Measurements from ENCODE around the gene ENHO. TPM values are rescaled to one million over a fixed set of nuclear protein-coding genes. Genes with fewer than 3 reads are reported as not detected.

ENHO gene
- total RNA-seq, 2 donors from 2014 or later = not detected

DNA sequence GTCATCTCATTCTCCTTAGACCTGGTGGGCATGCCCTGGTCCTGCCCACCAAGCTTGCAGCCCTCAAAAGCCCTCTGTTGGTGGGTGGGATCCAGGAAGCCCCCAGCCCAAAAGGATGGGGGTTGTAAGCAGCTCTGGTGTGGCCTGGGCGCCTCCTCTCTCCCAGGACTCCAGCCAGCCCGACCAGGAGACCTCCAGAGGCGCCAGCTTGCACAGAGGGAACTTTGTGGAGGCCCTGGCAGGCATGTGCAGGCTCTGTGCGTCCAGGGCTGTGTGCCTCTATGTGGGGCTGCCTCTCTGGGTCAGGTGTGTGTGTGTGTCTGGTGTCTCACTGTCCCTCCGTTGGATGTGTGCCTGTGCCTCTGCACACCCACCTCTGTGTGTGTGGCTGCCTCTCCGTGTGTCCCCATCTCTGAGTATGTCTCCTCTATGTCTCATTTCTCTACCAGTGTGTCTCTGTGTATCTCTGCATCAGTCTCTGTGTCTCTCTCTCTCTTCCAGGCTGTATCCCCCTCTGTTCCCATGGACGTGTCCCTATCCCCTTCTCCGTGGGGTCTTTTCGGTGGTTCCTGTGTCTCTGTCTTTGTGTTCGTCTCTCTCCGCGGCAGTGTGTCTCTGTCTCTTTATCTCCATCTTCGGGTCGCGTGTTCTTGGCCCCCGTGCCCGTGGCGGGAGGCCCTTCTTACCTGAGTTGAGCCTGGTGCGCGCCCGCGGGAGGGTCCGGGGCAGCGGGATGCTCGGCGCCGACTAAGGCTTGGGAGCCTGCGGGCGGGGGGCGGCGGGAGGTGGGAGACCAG is 501 bp downstream of the ENHO start:
- ATAC-seq (replicated peaks) = no peak
- H3K27ac Mint-ChIP-seq = peak overlapping the region; percentile 20
- peaks cover 6% of the 10 kb centered on the region for H3K27me3 Mint-ChIP-seq
- no peaks in the 10 kb centered on the region for H3K9me3 Mint-ChIP-seq
- H3K4me3 Mint-ChIP-seq = peak overlapping the region; percentile 64
- H3K36me3 Mint-ChIP-seq (ENCODE audit: low read depth) = no peaks in the 10 kb centered on the region
- peaks cover 12% of the 10 kb centered on the region for H3K4me1 Mint-ChIP-seq

DNA sequence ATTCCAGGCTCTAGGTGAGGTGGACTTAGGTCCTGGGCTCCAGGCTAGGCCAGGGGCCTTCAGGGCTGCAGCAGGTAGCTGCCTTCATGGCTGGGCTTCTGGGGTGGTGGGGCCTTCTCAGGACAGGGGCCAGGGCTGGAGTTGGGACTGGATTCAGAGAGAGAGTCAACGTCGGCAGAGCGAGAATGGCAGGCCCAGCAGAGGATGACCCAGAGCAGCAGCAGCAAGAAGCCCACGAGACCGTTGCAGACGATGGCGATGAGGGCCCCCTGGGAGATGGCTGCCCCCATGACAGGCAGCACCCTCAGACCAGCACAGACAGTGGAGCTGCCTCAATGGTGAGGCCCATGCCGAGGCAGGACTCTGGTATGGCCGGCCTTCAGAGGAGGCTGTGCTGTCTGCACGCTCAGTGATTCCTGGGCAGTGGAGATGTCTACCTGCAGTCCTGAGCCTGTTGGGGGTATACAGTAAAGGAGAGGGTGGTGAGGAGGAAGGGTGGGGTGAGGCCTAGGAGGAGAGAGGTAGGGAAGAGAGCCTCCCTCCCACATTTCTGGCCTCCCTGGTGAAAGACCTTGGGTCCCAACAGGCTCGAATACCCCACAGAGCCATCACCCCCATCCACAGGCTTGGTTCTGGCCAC is 1.3 kb downstream of the ENHO start:
- H3K27ac Mint-ChIP-seq = no peak overlapping the region
- no peak for ATAC-seq (replicated peaks)
- no peak overlapping the region for H3K4me3 Mint-ChIP-seq
- peaks cover 6% of the 10 kb centered on the region for H3K27me3 Mint-ChIP-seq
- no peaks in the 10 kb centered on the region for H3K36me3 Mint-ChIP-seq (ENCODE audit: low read depth)
- H3K9me3 Mint-ChIP-seq = no peaks in the 10 kb centered on the region
- H3K4me1 Mint-ChIP-seq = peaks cover 12% of the 10 kb centered on the region

- Mint-ChIP-seq H3K27me3 (peaks cover 10% of the 10 kb centered on the region), H3K27ac (no peak overlapping the region), H3K9me3 (no peaks in the 10 kb centered on the region), H3K4me1 (peaks cover 12% of the 10 kb centered on the region), H3K4me3 (no peak overlapping the region), H3K36me3 (ENCODE audit: low read depth) (no peaks in the 10 kb centered on the region)
- no peak for ATAC-seq (replicated peaks)
Measured at GRCh38 chr9:34520505-34521385, 2.0 kb downstream of the ENHO start.

DNA sequence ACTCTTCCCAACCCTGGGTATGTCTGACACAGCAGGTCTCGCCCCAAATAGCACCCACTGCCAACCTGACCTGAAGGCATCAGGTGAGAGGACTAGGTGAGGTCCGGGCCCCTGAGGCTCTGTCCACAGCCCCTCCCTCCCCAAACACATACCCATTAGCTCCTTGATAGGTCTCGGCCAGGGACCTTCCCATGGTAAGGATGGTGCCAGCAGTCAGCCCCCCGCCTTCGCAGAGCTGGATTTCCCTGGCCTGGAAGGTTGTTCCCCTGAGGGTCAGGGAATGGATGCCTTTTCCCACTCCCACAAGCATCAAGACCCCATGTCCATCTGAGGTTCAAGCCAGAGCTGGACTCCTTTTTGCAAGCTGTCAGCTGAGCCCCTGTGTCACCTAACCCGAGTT is 2.7 kb downstream of the ENHO start:
- H3K9me3 Mint-ChIP-seq = no peaks in the 10 kb centered on the region
- no peak overlapping the region for H3K4me3 Mint-ChIP-seq
- H3K27me3 Mint-ChIP-seq = peaks cover 7% of the 10 kb centered on the region
- H3K36me3 Mint-ChIP-seq (ENCODE audit: low read depth) = no peaks in the 10 kb centered on the region
- no peak for ATAC-seq (replicated peaks)
- H3K4me1 Mint-ChIP-seq = peaks cover 12% of the 10 kb centered on the region
- H3K27ac Mint-ChIP-seq = no peak overlapping the region

DNA sequence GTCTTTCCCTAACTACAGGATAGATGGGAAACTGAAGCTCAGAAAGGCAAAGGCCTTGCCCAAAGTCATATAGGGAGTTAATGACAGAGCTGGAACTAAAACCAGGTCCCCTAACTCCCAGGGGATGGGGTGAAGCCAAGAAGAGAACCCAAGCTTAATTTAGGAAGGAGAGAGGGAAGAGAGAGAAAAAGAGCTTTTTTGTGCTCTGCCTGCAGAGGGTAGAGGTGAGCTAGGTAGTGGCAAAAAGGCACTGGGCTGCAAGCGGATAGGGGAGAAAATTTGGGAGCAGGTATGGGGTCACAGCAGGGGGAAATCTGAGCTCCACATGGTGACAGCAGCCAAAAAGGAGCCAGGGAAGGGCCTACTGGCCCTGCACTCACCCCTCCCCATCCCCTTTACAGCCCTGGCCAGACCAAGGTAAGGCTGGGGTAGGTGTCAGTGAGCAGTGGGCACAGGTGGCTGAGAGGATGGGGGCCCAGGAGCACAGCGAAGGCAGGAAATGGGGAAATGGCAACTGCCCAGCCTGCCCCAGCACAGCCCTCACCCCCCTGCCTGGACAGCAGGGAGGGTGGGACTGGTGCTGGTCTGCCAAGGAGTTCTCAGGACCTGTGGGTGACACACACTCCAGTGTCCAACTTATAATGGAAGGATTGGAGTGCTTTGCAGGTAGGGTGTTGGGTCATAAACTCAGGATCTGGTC is 3.3 kb downstream of the ENHO start:
- peaks cover 7% of the 10 kb centered on the region for H3K4me1 Mint-ChIP-seq
- peaks cover 7% of the 10 kb centered on the region for H3K27me3 Mint-ChIP-seq
- H3K36me3 Mint-ChIP-seq (ENCODE audit: low read depth) = no peaks in the 10 kb centered on the region
- ATAC-seq (replicated peaks) = no peak
- H3K27ac Mint-ChIP-seq = no peak overlapping the region
- no peak overlapping the region for H3K4me3 Mint-ChIP-seq
- H3K9me3 Mint-ChIP-seq = no peaks in the 10 kb centered on the region

DNA sequence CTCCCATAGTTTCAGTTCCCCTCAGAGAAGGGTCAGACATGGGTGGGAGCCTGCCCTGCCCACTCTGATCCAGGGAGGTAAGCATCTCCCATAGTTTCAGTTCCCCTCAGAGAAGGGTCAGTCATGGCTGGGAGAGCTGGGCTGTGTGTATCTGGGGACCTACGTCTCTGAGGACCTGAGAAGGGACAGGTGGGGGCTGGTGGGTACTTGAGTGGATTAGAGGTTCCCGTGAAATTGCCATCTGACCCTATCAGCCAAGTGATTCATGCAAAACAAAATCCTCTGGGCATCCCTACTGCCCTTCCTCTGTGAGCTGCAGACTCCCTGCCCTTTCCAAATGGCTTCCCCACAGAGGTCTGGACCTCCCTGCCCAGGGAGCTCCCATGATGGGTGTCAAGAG is 3.9 kb downstream of the ENHO start:
- no peak overlapping the region for H3K27ac Mint-ChIP-seq
- H3K4me1 Mint-ChIP-seq = peaks cover 5% of the 10 kb centered on the region
- no peaks in the 10 kb centered on the region for H3K9me3 Mint-ChIP-seq
- H3K36me3 Mint-ChIP-seq (ENCODE audit: low read depth) = no peaks in the 10 kb centered on the region
- no peak overlapping the region for H3K4me3 Mint-ChIP-seq
- peaks cover 7% of the 10 kb centered on the region for H3K27me3 Mint-ChIP-seq
- no peak for ATAC-seq (replicated peaks)

GRCh38 chr9:34518110-34518616 is 4.6 kb downstream of the ENHO start:
- Mint-ChIP-seq H3K27me3 (peaks cover 7% of the 10 kb centered on the region), H3K4me3 (no peak overlapping the region), H3K27ac (no peak overlapping the region), H3K4me1 (peaks cover 5% of the 10 kb centered on the region), H3K9me3 (no peaks in the 10 kb centered on the region), H3K36me3 (ENCODE audit: low read depth) (no peaks in the 10 kb centered on the region)
- no peak for ATAC-seq (replicated peaks)

DNA sequence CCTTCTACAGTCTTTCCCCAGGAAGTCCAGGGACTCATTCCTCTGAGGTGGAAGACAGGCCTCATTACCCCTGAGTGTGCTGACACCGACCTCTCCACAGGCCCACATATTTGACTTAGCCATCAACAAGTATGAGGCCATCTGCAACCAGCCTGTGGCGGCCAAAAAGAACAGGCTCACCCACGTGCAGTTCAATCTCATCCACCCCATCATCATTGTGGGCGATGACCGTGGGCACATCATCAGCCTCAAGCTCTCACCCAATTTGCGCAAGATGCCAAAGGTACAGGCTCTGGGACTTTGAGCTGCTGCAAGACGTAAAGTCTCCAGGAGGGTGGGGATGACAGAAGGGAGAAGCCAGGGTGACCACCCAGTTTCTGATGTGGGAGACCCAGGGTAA is 5.6 kb downstream of the ENHO start:
- Mint-ChIP-seq H3K4me1 (peaks cover under 1% of the 10 kb centered on the region), H3K36me3 (ENCODE audit: low read depth) (no peaks in the 10 kb centered on the region), H3K4me3 (no peak overlapping the region), H3K27ac (no peak overlapping the region), H3K9me3 (no peaks in the 10 kb centered on the region), H3K27me3 (peaks cover 4% of the 10 kb centered on the region)
- no peak for ATAC-seq (replicated peaks)

DNA sequence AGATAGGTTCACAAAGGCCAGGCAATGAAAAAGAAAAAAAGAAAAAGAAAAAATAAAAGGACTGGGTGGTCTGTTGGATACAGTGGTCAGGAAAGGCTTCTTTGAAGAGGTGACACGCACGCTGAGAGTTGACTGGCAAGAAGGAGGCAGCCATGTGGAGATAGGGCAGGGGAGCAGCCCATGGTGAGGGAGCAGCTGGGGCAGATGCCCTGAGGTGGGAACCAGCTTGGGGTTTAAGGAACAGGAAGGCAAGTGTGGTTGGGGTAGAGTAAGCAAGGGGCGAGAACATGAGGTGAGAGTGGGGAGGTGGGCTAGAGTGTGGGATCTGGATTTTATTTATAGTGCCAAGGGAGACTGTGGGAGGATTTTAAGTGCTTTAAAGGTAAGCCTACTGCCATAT is 6.8 kb downstream of the ENHO start:
- no peak overlapping the region for H3K4me3 Mint-ChIP-seq
- H3K36me3 Mint-ChIP-seq (ENCODE audit: low read depth) = no peaks in the 10 kb centered on the region
- no peak overlapping the region for H3K27ac Mint-ChIP-seq
- H3K9me3 Mint-ChIP-seq = no peaks in the 10 kb centered on the region
- H3K27me3 Mint-ChIP-seq = peaks cover 4% of the 10 kb centered on the region
- no peak for ATAC-seq (replicated peaks)
- no peaks in the 10 kb centered on the region for H3K4me1 Mint-ChIP-seq

- no peaks in the 10 kb centered on the region for H3K9me3 Mint-ChIP-seq
- no peak overlapping the region for H3K4me3 Mint-ChIP-seq
- H3K36me3 Mint-ChIP-seq (ENCODE audit: low read depth) = no peaks in the 10 kb centered on the region
- no peak overlapping the region for H3K27ac Mint-ChIP-seq
- H3K27me3 Mint-ChIP-seq = peaks cover 4% of the 10 kb centered on the region
- H3K4me1 Mint-ChIP-seq = no peaks in the 10 kb centered on the region
- ATAC-seq (replicated peaks) = no peak
Measured at GRCh38 chr9:34514816-34515215, 8.0 kb downstream of the ENHO start.

- H3K9me3 Mint-ChIP-seq = no peaks in the 10 kb centered on the region
- peaks cover 4% of the 10 kb centered on the region for H3K27me3 Mint-ChIP-seq
- ATAC-seq (replicated peaks) = no peak
- H3K36me3 Mint-ChIP-seq (ENCODE audit: low read depth) = no peaks in the 10 kb centered on the region
- H3K4me3 Mint-ChIP-seq = no peak overlapping the region
- no peaks in the 10 kb centered on the region for H3K4me1 Mint-ChIP-seq
- no peak overlapping the region for H3K27ac Mint-ChIP-seq
Measured at GRCh38 chr9:34514401-34514800, 8.4 kb downstream of the ENHO start.

- Mint-ChIP-seq H3K9me3 (no peaks in the 10 kb centered on the region), H3K36me3 (ENCODE audit: low read depth) (no peaks in the 10 kb centered on the region), H3K27ac (no peak overlapping the region), H3K4me1 (no peaks in the 10 kb centered on the region), H3K27me3 (peaks cover 4% of the 10 kb centered on the region), H3K4me3 (no peak overlapping the region)
- no peak for ATAC-seq (replicated peaks)
Measured at GRCh38 chr9:34513567-34514214, 9.1 kb downstream of the ENHO start.

GRCh38 chr9:34512131-34513078 is 10.4 kb downstream of the ENHO start:
- Mint-ChIP-seq H3K9me3 (no peaks in the 10 kb centered on the region), H3K27me3 (peaks cover 4% of the 10 kb centered on the region), H3K4me3 (no peak overlapping the region), H3K36me3 (ENCODE audit: low read depth) (no peaks in the 10 kb centered on the region), H3K4me1 (no peaks in the 10 kb centered on the region), H3K27ac (no peak overlapping the region)
- no peak for ATAC-seq (replicated peaks)

Measured in activated T-helper 17 cell treated with anti-CD3 and anti-CD28 coated beads, Interleukin-2, amount 50 U/mL, for 72 hours (primary cell).